WI38 (cell line): Measurements from ENCODE around the gene EIF4G3.

ENCODE experiments used
- H3K4me3 ChIP-seq: 2 replicates; pipeline ENCODE4 v1.5.1; 2011; ENCODE audit warnings: low read depth, mild to moderate bottlenecking, control low read depth, low read length
- CTCF ChIP-seq: IDR thresholded peaks from 2 replicates; pipeline ENCODE4 v1.5.1; 2012; ENCODE audit warnings: low read depth, mild to moderate bottlenecking, control low read depth, low read length

The EIF4G3 gene

GRCh38 chr1:21165646-21166045, 11.1 kb downstream of the EIF4G3 start:
- no peak overlapping the region for H3K4me3 ChIP-seq
- no peak for TF ChIP-seq CTCF

GRCh38 chr1:21165076-21165475, 11.6 kb downstream of the EIF4G3 start:
- no peak overlapping the region for H3K4me3 ChIP-seq
- no peak for TF ChIP-seq CTCF

GRCh38 chr1:21164266-21164665, 12.4 kb downstream of the EIF4G3 start:
- no peak overlapping the region for H3K4me3 ChIP-seq
- no peak for TF ChIP-seq CTCF

- no peak overlapping the region for H3K4me3 ChIP-seq
Observed at GRCh38 chr1:21162740-21163464, 13.8 kb downstream of the EIF4G3 start.

GRCh38 chr1:21161842-21162241, 14.9 kb downstream of the EIF4G3 start:
- H3K4me3 ChIP-seq: no peak overlapping the region
- TF ChIP-seq CTCF: no peak

More at GRCh38 chr1:21162740-21163464, 13.8 kb downstream of the EIF4G3 start:
- TF ChIP-seq CTCF: no peak

- H3K4me3 ChIP-seq: no peak overlapping the region
- TF ChIP-seq CTCF: no peak
Observed at GRCh38 chr1:21160263-21160796, 16.4 kb downstream of the EIF4G3 start.

- H3K4me3 ChIP-seq: no peak overlapping the region
- no peak for TF ChIP-seq CTCF
Observed at GRCh38 chr1:21157868-21158267, 18.8 kb downstream of the EIF4G3 start.
